AML-193 (cell line): Measurements from ENCODE around the gene ECI2.
"Not testable (repeated sequence)": the region's sequence is repeated elsewhere in the genome, so short reads cannot be mapped to it uniquely, and the experiment has no call there.

Experiments
- DNase-seq, 2 experiments: peaks; one replicate each; lab custom pipeline; 2025; lab: John Stamatoyannopoulos, UW

ECI2 gene

DNA sequence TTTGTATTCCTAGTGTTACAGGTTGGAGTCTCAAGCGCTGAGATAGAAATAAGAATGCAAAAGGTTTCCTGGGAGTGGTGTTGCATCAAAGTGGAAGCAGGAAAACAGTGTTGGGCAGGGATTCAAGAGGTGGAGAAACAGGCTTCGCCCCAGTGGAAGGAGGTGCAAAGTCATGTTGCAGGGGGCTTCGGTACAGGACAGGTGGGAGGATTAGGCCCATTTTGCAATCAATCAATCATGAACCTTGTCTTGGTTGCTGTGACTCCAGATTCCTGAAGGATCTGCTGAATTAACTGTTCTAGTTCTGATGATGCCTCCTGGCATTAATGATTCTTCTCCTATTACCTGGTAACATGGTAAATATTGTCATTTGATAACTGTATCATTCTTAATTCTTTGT, 34.1 kb downstream of the ECI2 start:
- DNase-seq = no peak

DNA sequence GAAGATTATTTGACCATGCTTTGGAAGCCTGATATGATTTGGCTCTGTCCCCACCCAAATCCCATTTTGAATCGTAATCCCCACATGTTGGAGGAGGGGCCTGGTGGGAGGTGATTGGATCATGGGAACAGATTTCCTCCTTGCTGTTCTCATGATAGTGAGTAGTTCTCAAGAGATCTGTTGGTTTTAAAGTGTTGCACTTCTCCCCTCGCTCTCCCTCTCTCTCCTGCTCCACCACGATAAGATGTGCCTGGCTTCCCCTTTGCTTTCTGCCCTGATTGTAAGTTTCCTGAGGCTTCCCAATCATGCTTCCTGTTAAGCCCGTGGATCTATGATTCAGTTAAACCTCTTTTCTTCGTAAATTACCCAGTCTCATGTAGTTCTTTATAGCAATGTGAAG, 34.7 kb downstream of the ECI2 start:
- DNase-seq = no peak

DNA sequence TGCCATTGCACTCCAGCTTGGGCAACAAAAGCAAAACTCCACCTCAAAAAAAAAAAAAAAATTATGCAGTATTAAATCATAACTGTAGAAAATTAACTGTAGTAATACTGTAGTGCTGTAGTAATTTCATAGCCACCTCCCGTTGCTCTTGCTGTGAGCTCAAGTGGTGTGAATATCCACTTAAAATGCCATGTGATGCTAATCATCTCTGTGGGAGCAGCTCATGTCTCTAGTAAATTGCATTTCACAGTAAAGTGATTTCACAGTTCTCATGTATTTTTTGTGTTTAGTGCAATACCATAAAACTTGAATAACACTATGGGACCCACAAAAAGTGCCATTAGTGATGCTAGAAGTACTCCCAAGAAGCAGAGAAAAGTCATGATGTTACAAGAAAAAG, 42.1 kb downstream of the ECI2 start:
- no peak for DNase-seq

DNA sequence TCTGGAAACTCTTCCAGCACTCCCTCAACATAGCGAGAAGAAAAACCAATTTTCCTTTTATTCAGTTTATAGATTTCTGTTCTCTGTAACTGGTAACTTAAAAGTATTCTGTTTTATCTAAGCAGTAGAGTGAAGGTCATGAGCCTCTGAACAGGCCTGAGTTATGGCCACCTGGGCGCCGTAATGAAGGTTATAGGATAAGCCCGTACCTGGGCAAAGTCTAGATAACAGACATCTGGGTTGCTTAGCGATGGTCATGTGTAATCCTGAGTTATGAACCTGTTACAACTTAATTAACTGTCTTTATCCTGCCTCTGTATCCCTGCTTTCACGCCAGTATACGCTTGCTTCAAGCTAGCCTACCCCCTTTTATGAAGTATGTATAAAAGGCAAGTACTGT, 43.4 kb downstream of the ECI2 start:
- DNase-seq = no peak

DNA sequence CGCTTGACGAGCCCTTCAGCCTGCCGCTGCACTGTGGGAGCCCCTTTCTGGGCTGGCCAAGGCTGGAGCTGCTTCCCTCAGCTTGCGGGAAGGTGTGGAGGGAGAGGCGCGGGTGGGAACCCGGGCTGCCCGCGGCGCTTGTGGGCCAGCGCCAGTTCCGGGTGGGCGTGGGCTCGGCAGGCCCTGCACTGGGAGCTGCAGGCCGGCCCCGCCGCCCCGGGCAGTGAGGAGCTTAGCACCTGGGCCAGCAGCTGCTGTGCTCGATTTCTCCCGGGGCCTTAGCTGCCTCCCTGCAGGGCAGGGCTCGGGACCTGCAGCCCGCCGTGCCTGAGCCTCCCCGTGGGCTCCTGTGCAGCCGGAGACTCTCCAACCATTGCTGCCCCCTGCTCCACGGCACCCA, 45.3 kb downstream of the ECI2 start:
- not testable (repeated sequence) for DNase-seq

DNA sequence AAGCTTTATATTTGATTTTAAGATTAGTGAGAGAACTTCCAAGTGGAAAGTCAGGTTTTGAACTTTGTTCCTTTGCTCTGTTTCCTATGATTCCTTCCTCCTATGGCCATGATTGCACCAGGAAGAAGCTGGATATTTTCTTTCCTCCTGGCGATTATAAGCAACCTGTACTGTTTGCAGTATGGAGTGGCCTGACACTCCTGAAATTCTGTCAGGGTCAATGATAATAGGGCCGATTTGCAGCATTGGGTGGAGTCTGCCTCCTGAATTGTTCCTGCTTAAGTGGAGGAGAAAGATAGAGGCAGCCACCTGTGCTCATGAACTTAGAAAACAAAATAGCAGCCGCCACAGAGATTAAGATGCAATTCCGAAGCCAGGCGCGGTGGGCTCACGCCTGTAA, 46.7 kb downstream of the ECI2 start:
- DNase-seq = no peak

DNA sequence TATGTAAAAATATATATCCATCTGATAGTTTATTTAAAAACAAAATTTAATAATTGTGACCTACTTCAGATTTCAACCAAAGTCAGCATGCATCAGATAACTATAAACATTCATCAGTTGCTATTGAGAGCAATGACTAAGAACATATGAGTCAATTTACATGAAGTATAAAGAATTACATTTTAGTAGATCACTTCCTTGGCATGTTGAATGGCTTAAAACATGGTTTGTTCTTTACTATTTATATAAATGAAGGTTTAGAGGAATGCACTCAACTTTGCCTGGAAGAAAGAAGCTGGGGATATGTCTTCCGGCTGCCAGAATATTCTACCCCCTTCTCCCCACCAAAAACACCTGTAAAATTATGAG, 50.1 kb downstream of the ECI2 start:
- DNase-seq = no peak

DNA sequence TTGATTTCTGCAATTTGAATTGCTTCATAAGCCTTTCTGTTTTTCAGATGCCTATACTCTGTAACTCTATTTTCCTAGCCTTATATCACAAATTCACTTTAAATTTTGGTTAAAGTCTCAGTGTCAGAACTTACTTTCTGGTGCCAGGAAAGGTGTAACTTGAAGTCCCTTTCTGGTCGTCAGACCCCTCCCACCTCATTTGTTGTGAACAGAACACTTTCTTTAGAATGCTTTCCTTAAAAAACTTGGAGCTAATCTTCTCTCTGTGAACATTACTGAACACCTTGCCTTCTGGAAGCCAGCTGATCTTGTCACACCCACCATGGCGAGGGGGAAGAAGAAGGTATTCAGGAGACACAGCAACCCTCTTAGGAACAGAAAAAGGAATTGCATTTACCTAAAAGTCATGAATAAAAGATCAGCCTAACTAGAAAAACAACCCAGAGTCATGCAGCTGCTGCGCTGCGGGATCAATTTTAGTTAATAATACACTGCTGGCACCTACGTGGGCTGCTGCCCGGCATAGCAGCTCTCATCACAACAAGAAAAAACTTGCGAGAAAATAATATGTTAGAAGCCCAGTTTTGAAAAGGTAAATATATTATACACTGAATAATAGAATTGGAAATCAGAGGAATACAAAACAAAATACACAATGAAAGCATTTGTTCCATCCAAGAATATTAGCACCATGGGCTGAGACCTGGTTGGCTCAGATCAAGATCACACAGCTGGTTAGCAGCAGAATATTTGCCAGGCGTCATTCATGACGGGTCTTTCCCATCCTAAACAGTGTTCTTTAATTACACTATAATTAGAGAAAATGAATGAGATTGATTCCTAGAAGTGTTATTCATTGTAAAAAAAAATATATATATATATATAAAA, 50.7 kb downstream of the ECI2 start:
- no peak for DNase-seq

DNA sequence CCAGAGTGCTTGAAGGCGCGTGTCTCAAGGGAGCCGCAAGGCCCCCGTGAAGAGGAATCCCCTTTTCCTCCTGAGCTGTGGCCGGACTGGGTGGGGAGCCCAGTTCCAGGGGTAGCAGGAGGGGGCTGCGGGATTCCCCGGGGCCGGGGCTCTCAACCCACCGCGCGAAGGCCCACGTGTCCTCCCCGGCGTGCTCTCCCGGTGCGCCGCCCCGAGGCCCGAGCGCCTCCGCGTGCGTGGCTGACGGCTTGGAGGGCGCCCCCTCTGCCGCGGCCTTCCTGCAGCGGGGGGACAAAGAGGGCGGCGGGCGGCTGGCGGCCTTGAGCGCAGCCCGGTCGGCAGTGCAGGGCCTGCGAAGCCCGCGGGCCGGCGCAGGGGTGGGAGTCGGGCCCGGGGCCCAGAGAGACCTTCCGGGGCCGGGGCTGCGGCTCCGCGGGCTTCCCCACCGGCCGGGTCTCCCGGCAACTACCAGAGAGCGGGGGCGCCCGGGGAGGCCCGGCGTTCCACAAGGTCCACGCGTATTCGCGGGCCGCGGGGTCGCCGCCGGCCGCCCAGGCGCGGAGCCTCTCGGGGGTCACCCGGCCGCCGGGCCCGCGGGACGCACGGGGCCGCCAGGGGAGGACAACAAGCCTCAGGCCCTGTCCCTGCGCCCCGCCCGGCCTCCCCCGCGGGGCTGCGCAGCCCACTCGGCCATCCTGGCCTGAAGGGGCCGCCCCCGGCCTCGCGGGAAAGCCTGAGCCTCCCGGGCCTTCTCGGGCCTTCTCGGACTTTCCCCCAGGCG, 56.5 kb downstream of the ECI2 start, which contains the start of gene FAM217A:
FAM217A (minus strand) TSS at position 447 of the 781 bp plus-strand sequence. CDS start 1,723 bp downstream, outside the sequence.
- no peak for DNase-seq

DNA sequence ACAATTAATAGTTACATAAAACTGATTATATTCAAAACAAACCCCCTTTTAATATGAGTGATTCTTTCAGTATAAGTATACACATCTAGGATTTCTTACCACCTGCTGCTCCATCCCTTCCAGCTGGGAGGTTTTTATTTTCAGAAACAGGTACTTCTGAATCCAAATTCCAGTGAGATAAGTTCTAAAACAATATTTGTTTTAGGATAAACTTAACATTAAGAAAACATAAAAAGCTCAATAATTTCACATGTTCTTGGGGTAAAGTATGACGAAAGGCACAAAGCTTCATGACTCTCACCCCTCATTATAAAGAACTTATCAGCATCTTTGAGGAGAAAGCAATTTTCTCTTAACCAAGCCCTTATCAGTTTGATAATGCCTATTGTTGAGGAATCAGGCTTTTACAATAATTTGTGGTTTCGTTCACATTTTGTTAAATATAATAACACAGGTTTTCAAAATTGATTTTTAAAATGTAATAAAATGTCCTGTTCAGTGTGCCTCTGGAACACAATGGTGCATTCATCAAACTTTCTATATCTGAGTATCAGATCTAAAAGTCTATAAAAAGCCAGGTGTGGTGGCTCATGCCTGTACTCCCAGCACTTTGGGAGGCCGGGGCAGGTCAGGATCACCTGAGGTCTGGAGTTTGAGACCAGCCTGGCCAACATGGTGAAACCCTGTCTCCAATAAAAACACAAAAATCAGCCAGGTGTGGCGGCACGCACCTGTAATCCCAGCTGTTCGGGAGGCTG, 60.7 kb downstream of the ECI2 start:
- no peak for DNase-seq

DNA sequence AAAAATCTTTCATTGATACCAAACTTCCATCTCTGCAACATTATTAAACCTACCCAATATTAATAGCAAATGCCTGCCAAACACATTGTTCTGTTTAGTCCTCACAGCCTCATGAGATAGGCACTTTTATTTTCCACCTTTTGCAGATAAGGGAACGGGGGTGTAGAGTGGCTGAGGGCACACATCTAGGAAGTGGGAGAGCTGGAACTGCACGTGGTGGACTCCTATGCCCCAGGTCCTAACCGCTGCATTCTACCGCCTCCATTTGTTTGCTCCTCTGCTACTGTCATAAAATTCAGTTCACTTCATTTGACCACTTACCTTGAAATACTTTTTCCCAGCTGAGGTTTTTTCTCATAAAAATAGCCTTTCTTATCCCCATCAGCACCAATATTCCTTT, 64.0 kb downstream of the ECI2 start:
- no peak for DNase-seq

DNA sequence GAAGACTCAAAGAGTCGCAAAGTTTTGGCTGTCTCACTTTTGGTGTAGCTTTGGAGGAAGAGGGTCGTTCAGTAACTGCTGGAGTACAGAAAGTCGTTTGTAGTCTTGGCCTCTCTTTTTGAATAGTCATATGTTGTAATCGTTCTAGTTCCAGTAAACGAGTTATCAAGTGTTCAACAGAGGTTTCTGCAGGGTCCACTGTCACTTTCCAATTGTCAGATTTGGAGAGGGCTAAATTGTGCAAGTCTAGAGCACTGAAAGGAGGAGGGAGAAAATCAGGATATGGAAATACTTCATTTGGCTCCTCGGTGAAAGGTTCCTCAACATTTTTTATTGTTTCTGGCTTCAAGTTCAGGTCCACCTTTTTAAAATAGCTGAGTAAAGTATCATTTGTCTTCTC, 66.2 kb downstream of the ECI2 start:
- DNase-seq = no peak

DNA sequence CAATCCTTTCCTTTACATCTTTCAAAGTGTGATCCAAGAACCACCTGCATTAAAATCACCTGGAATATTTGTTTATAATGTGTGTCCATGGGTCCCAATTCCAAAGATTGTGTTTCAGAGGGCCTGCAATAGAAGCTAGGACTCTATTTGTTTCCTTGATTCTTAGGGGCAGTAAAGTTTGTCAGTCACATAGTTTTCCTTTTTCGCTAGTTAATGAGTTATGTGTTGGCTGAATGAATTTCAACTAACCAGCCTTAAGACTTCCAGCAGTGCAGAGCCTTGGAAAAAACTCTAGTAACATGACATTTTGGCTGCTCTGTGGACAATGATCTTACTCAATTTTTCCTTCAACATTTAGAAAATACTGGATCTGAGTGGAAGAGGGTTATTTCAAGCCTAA, 67.7 kb downstream of the ECI2 start:
- DNase-seq = no peak

DNA sequence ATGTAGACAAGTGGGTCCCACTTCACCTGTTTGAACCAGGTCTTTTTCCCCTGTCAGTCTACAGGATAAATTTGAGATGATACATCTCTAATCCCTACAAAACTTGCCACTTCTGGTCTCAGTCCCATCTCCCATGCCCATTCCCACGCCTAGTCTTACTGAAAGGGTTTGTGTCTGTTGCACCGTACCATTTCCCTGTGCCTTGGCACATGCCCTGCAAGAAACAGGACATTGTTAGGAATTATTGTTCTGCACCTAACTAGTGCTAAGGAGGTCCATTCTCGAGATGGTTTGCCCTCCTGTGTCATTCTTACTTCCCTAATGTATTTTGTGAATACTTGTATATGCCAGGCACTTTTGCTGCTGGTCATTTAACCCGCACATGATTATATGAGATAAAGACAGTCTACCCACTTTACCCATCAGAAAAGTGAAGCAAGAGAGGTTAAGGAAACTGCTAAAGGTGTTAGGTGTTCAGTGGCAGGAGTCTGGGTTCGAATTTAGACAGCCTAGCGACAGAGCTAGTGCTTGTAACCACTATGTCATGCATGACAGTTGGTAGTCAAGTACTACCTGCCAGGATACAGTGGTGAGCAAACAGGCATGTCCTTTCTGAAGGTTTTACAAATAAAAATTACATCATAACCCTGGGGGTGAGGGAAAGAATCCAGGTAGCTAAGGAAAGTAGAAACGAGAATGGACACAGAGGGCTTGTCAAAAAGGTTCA, 69.2 kb downstream of the ECI2 start:
- DNase-seq = no peak
